ENCODE measurements around the gene EPB41L4A.

- TF ChIP-seq BHLHE40 (IDR thresholded peaks at IDR 0.05; ENCODE audit: borderline replicate concordance) (no peak), FOXA1 (IDR thresholded peaks at IDR 0.05) (no peak), ZNF384 (IDR thresholded peaks at IDR 0.05) (no peak), FOXK2 (IDR thresholded peaks at IDR 0.05) (no peak)
Measured at GRCh38 chr5:112403069-112403468, 16.0 kb downstream of the EPB41L4A start.

Data from HEK293T (cell line).